Measurements from ENCODE around the gene ZBTB1. TPM values are rescaled to one million over a fixed set of nuclear protein-coding genes. Genes with fewer than 3 reads are reported as not detected.

ZBTB1 gene
- total RNA-seq, 1 experiment from 2014 or later: 37.8 TPM

DNA sequence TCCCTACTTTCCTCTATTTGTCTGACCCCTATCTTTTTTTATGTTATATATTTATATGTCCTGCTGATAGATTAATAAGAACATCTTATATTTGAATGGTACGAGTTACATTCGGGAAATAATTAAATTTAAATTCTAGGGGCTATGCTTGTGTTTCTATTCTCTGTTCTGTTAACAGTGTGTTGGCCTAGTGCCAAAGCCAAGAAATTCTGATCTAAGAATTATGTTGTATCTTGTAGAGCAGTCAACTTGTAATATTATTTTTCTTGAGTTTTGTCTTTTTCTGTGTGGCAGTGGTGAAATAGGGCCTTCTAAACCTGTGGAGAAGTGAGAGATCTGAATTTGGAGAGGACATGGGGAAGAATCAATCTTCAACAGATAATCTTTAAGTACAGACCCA lies 27.0 kb downstream of the ZBTB1 start:
- H3K27ac ChIP-seq (ENCODE audit: insufficient read length, low read depth, low read length): no peak overlapping the region
- Mint-ChIP-seq H3K9me3 (no peaks in the 10 kb centered on the region), H3K27ac (no peak overlapping the region), H3K4me3 (no peak overlapping the region), H3K36me3 (ENCODE audit: insufficient read depth in 1 of 3, low read depth in 3 of 3) (peaks cover 0 to 4% (median 0%) of the 10 kb centered on the region in 3 experiments; a peak in 2 of 7 replicates), H3K27me3 (ENCODE audit: low read depth) (no peaks in the 10 kb centered on the region), H3K4me1 (peaks cover under 1% of the 10 kb centered on the region in 2 experiments; a peak in 3 of 4 replicates)
- no peak overlapping the region for H4K8ac ChIP-seq (replicated peaks; ENCODE audit: insufficient read length, low read depth, low read length)
- H2AK5ac ChIP-seq (ENCODE audit: insufficient read length, low read length): no peak overlapping the region
- no peaks in the 10 kb centered on the region for H3K79me2 ChIP-seq (ENCODE audit: insufficient read depth, low read length)
- H2BK15ac ChIP-seq (ENCODE audit: low read depth, low read length): no peak overlapping the region
- no peaks in the 10 kb centered on the region for H3K23me2 ChIP-seq (ENCODE audit: insufficient read length, low read depth, low read length, poor library complexity, severe bottlenecking)
- TF ChIP-seq, protein P1, sequence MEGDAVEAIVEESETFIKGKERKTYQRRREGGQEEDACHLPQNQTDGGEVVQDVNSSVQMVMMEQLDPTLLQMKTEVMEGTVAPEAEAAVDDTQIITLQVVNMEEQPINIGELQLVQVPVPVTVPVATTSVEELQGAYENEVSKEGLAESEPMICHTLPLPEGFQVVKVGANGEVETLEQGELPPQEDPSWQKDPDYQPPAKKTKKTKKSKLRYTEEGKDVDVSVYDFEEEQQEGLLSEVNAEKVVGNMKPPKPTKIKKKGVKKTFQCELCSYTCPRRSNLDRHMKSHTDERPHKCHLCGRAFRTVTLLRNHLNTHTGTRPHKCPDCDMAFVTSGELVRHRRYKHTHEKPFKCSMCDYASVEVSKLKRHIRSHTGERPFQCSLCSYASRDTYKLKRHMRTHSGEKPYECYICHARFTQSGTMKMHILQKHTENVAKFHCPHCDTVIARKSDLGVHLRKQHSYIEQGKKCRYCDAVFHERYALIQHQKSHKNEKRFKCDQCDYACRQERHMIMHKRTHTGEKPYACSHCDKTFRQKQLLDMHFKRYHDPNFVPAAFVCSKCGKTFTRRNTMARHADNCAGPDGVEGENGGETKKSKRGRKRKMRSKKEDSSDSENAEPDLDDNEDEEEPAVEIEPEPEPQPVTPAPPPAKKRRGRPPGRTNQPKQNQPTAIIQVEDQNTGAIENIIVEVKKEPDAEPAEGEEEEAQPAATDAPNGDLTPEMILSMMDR (conservative IDR thresholded peaks at IDR 0.05): no peak
- no peak overlapping the region for H2BK5ac ChIP-seq (ENCODE audit: insufficient read length, low read length)
- H3K23ac ChIP-seq (ENCODE audit: insufficient read length, low read depth, low read length): no peak overlapping the region
- H3K4me2 ChIP-seq (ENCODE audit: insufficient read depth, insufficient read length, low read length): no peak overlapping the region
- no peak overlapping the region for H3K14ac ChIP-seq (ENCODE audit: insufficient read depth, low read length)
- no CpG with 5 or more reads among the region's 2 CpGs for WGBS (ENCODE audit: extremely low coverage, insufficient read length, low lambda C conversion rate)
- H4K91ac ChIP-seq (ENCODE audit: insufficient read length, low read depth, low read length): no peak overlapping the region
- no peak overlapping the region for H4K5ac ChIP-seq (ENCODE audit: insufficient read length, low read depth, low read length)
- no peak overlapping the region for H2BK12ac ChIP-seq (ENCODE audit: insufficient read length, low read depth, low read length)
- H3K79me1 ChIP-seq (ENCODE audit: insufficient read depth, low read depth, low read length, poor library complexity, severe bottlenecking): no peaks in the 10 kb centered on the region
- no peak overlapping the region for H2AFZ ChIP-seq (ENCODE audit: low read length)
- H3K9me3 ChIP-seq (ENCODE audit: control insufficient read depth, low read depth, low read length): no peaks in the 10 kb centered on the region
- H3K4me1 ChIP-seq (ENCODE audit: insufficient read depth, low read length): no peaks in the 10 kb centered on the region
- no peak overlapping the region for H3K18ac ChIP-seq (ENCODE audit: insufficient read length, low read depth, low read length)
- H3K56ac ChIP-seq (ENCODE audit: insufficient read length, low read depth, low read length): no peak overlapping the region
- no peaks in the 10 kb centered on the region for H3K27me3 ChIP-seq (ENCODE audit: insufficient read depth, low read length)
- H2BK20ac ChIP-seq (ENCODE audit: low read depth, low read length, poor library complexity, severe bottlenecking): no peak overlapping the region
- DNase-seq: no peak
- H3K4ac ChIP-seq (ENCODE audit: low read depth, low read length): no peak overlapping the region
- H4K20me1 ChIP-seq (ENCODE audit: control insufficient read depth, insufficient read depth, insufficient read length): no peaks in the 10 kb centered on the region
- H2BK120ac ChIP-seq (ENCODE audit: low read depth, low read length, poor library complexity, severe bottlenecking): no peak overlapping the region
- H3K9ac ChIP-seq (ENCODE audit: extremely low read depth, insufficient read length, low read length): no peak overlapping the region
- no peak overlapping the region for H3T11ph ChIP-seq (ENCODE audit: low read length)
